GM12892 (cell line): ENCODE results near the gene SLC45A1.

Experiments
- DNase-seq: peaks from one replicate; pipeline ENCODE4 v3.0.0; 2011; ENCODE audit not compliant: insufficient read length
- FAIRE-seq: peaks from 2 replicates; lab custom pipeline; 2011; peaks lifted over from hg19 to GRCh38; lab: Jason Lieb, UNC
- POLR2A ChIP-seq: IDR thresholded peaks from 2 replicates; pipeline ENCODE4 v1.6.1; 2011; ENCODE audit warnings: low read depth, low read length, control low read depth
- POLR2AphosphoS5 ChIP-seq: IDR thresholded peaks from 2 replicates; pipeline ENCODE4 v1.6.1; 2011; ENCODE audit warnings: low read depth, low read length, control low read depth
- TAF1 ChIP-seq: IDR thresholded peaks from 2 replicates; pipeline ENCODE4 v1.6.1; 2011; ENCODE audit warnings: low read depth, mild to moderate bottlenecking, control low read depth, low read length, borderline replicate concordance

The SLC45A1 gene

DNA sequence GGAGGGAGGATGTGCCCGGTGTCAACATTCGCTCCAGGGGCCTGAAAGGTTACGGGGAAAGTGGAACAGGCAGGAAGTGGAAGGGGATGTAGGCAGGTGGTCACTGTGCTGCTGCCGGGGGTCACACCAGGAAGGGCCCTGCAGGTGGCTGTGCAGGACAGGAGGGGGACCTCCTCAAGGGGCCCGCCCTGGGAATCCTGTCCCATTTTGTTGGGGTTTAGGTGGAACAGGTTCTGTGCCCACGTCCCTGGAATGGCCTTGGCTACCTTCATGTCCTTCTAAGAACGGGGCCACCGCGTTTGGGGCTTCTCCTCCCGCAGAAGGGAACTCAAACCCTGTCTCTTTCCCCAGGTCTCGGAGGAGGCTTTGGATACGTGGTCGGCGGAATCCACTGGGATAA lies 11.9 kb downstream of the SLC45A1 start:
- FAIRE-seq (no peak), DNase-seq (no peak)
- TF ChIP-seq POLR2AphosphoS5 (no peak), TAF1 (no peak), POLR2A (no peak)

DNA sequence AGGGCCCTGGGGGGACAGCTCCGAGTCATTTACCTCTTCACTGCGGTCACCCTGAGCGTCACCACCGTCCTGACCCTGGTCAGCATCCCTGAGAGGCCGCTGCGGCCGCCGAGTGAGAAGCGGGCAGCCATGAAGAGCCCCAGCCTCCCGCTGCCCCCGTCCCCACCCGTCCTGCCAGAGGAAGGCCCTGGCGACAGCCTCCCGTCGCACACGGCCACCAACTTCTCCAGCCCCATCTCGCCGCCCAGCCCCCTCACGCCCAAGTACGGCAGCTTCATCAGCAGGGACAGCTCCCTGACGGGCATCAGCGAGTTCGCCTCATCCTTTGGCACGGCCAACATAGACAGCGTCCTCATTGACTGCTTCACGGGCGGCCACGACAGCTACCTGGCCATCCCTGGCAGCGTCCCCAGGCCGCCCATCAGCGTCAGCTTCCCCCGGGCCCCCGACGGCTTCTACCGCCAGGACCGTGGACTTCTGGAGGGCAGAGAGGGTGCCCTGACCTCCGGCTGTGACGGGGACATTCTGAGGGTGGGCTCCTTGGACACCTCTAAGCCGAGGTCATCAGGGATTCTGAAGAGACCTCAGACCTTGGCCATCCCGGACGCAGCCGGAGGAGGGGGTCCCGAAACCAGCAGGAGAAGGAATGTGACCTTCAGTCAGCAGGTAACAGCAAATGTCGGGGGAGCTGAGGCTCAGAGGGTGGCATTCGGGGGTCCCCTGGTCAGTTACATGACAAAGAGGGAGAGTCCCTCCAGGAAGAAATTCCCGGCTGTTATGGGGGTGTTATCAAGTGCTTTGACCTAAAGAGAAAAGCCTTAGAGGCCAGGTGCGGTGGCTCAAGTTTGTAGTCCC lies 12.6 kb downstream of the SLC45A1 start:
- DNase-seq (no peak), FAIRE-seq (no peak)
- no peak for TF ChIP-seq TAF1
- TF ChIP-seq POLR2AphosphoS5, result no peak
- TF ChIP-seq POLR2A, result no peak

DNA sequence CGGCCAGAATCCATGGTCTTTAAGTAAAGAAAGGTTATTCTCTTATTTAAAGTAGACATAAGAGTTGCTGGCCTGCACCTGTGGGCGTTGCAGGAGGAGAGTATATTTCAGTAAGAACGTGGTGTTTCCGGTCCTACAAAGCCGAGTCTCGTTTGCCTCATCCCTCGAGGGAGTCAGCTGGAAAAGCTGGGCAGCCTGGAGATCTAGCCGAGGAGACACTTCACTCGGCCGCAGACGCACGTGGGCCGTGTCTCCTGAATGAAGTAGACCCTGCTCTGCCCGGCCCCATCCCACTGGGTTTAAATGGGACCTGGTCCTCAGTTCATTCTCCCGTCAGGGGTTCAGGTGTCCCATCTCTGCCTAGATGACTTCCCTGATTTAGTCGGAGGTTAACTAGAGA lies 14.9 kb downstream of the SLC45A1 start:
- DNase-seq, result no peak
- TF ChIP-seq TAF1, result no peak
- TF ChIP-seq POLR2AphosphoS5, result no peak
- TF ChIP-seq POLR2A, result no peak
- no peak for FAIRE-seq

DNA sequence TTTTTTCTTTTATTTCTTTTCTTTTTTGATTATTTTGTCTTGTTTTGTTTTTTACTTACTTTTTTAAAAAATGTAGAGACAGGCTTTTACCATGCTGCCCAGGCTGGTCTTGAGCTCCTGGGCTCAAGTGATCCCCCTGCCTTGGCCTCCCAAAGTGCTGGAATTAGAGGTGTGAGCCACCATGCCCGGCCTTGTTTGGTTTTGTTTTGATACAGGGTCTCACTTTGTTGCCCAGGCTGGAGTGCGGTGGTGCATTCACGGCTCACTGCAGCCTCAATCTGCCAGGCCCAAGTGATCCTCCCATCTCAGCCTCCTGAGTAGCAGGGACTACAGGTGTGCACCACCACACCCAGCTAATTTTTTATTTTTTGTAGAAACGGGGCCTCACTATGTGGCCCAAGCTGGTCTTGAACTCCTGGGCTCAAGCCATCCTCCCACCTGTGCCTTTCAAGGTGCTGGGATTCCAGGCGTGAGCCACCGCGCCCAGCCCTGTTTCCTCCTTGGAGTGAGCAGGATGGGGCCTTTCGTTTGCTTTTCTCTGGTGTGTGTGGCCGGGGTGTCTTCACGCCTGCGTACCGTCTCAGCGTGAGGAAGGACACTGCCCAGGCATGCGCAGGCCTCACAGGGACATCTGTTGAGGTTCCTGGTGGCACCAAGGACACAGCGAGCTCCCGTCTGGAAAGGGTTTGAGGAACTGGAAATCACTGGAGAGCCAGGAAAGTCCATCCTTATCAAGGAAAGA lies 15.5 kb downstream of the SLC45A1 start:
- DNase-seq (no peak), FAIRE-seq (no peak)
- no peak for TF ChIP-seq POLR2A
- no peak for TF ChIP-seq TAF1
- no peak for TF ChIP-seq POLR2AphosphoS5

DNA sequence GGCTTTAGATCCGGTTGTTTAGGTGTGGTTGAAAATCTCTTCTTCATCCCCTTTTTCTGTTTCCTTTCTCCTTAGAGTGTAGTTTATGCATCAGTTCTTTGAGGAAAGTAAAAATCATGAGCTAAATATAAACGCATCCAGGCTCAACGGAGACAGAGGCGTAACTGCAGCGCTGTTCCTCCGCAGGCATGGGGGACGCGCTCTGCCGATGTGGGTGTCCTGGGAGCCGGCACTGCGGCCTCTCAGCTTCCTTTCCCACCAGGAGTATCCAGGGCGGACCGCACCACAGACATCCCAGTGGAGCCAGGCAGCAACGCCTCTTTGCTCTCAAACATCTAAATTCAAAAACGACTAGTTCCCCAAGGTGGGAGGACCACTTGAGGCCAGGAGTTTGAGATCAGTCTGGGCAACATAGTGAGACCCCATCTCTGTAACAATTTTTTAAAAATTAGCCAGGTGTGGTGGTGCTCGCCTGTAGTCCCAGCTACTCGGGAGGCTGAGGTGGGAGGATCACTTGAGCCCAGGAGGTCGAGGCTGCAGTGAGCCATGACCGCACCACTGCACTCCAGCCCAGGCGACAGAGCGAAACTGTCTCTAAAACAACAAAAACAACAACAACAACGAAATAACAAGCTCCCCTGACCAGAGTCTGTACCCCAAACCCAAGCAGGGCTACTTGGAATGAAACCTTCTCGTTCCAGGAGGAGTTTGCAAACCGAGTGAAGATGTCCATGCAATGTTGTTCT lies 16.4 kb downstream of the SLC45A1 start:
- no peak for TF ChIP-seq POLR2A
- no peak for TF ChIP-seq TAF1
- TF ChIP-seq POLR2AphosphoS5, result no peak
- FAIRE-seq (no peak), DNase-seq (no peak)

DNA sequence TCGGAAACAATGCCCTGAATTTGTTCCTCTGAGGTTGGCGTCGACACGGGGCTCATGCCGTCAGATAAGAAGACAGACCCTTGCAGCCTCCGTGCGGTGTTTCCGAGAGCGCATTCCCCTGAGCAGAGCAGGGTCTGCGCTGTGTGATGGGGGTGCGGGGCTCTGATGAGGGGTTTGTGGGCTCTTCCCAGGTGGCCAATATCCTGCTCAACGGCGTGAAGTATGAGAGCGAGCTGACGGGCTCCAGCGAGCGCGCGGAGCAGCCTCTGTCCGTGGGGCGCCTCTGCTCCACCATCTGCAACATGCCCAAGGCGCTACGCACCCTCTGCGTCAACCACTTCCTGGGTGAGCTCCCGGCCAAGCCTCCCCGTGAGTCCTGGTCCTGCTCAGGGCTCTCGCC lies 17.3 kb downstream of the SLC45A1 start:
- DNase-seq (no peak), FAIRE-seq (no peak)
- TF ChIP-seq TAF1 (no peak), POLR2AphosphoS5 (no peak), POLR2A (no peak)

DNA sequence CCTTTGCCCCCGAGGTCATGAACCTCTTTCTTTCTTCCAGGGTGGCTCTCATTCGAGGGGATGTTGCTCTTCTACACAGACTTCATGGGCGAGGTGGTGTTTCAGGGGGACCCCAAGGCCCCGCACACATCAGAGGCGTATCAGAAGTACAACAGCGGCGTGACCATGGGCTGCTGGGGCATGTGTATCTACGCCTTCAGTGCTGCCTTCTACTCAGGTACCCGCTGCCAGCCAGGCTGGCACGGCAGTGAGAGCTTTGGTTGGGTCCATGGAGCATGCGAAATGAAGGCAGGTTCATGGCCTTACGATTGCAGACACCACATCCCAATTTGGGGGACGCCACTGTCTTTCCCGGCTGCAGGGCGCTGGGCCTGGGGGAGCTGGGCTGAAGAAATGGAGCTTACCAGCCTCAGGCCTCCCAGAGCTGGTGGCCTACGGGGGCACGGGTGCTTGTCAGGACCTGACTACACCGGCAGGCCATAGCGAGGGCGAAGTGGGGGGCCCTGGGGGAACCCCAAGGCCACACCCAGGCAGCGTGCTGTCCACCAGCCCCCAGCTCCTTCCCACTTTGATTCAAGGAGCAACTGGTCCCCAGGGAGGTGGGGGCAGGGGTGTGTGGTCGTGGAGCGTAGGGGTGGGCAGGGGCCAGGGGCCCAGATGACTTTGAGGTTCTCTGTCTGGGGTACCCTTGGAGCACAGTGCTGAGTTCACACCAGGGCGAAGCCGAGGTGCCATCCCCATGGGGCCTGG lies 20.0 kb downstream of the SLC45A1 start:
- TF ChIP-seq TAF1 (no peak), POLR2A (no peak), POLR2AphosphoS5 (no peak)
- no peak for DNase-seq
- FAIRE-seq, result no peak

DNA sequence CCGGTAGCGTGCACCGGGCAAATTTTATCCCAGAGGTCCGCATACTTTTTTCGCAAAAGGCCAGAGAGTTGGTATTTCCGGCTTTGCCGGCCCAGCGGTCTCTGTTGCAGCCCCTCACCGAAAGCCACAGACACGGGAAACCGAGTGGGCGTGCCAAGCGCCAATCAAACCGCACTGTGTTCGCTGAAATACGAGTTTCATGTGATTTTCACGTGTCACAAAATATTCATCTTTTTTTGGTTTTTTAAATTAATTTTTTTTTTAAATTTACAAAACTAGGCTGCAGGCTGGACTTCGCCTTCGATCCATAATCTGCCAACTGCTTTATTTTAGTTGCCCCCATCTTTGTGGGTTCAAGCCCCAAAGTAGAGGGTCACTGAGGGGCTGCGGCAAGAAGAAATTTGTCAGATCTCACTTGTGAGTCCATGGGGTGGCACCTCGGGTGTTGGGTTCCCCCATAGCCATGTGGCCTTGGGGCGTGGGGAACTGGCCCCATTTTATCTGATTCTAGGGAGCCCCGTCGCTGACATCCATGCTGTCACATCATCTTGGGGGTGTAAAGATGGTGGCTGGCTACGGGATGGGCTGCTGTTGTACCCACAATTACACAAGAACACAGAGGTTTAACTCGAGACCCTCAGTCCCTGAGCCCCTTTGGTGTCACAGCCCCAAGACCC lies 20.8 kb downstream of the SLC45A1 start:
- TF ChIP-seq POLR2AphosphoS5, result no peak
- TF ChIP-seq POLR2A, result no peak
- TF ChIP-seq TAF1, result no peak
- no peak for DNase-seq

DNA sequence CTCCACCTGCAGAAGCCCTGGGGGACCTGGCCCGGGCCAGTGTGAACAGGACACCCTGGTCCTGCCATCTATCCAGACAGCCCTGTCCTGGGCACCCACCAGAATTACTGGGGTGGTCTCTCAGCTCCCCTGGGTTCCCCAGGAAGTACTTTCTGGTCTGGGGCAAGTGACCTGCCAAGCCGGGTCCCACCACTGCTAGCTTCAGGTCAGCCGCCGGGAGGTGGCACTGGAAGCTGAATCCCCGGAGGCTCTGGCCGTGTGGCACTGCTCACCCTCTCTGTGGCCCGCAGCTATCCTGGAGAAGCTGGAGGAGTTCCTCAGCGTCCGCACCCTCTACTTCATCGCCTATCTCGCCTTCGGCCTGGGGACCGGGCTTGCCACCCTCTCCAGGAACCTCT lies 21.3 kb downstream of the SLC45A1 start:
- no peak for TF ChIP-seq POLR2A
- TF ChIP-seq POLR2AphosphoS5, result no peak
- no peak for TF ChIP-seq TAF1
- DNase-seq, result no peak
- no peak for FAIRE-seq

More for the DNA sequence above, 20.8 kb downstream of the SLC45A1 start:
- FAIRE-seq, result no peak

DNA sequence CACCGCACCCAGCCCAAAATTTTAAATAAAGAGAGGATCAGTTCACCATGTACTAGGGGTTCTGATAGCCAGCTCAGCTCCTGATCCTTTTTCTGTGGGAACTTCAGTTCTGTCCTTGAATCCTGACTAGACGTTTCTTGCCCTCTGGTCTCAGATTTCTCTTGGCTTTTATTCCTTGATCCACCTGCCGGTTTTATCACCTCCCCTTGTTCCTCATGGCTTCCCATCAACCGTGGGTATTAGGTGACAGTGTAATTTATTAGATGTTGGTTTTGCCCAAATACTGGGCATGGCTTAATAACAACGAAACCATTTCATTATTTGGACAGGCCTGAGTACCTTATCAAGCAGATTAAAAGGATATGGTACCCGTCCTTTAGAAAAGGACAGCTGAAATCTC lies 22.5 kb downstream of the SLC45A1 start:
- no peak for DNase-seq
- TF ChIP-seq TAF1, result no peak
- TF ChIP-seq POLR2A, result no peak
- TF ChIP-seq POLR2AphosphoS5, result no peak
- FAIRE-seq, result no peak

DNA sequence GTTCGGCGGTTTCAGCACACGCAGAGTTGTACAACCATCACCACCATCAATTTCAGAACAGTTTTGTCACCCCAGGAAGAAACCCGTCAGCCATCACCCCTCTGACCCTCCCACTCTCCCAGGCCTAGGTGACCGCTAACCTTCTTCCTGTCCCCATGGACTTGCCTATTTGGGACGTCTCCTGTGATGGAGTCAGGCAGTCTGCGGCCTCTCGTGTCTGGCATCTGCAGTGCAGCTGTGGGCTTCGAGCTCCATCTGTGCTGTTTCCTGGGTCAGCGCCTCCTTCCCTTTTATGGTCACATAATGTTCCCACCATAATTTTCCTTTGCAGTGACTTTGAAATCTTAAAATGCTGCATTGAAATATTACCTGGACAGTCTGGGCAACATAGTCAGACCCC lies 24.4 kb downstream of the SLC45A1 start:
- DNase-seq, result no peak
- no peak for TF ChIP-seq TAF1
- no peak for TF ChIP-seq POLR2AphosphoS5
- no peak for TF ChIP-seq POLR2A
- no peak for FAIRE-seq
